Measurements from ENCODE around the gene NUDT12. TPM values are rescaled to one million over a fixed set of nuclear protein-coding genes. Genes with fewer than 3 reads are reported as not detected.

The NUDT12 gene
- total and polyA plus RNA-seq, 4 donors, result 5.7 to 25.4 (median 11.3) TPM

DNA sequence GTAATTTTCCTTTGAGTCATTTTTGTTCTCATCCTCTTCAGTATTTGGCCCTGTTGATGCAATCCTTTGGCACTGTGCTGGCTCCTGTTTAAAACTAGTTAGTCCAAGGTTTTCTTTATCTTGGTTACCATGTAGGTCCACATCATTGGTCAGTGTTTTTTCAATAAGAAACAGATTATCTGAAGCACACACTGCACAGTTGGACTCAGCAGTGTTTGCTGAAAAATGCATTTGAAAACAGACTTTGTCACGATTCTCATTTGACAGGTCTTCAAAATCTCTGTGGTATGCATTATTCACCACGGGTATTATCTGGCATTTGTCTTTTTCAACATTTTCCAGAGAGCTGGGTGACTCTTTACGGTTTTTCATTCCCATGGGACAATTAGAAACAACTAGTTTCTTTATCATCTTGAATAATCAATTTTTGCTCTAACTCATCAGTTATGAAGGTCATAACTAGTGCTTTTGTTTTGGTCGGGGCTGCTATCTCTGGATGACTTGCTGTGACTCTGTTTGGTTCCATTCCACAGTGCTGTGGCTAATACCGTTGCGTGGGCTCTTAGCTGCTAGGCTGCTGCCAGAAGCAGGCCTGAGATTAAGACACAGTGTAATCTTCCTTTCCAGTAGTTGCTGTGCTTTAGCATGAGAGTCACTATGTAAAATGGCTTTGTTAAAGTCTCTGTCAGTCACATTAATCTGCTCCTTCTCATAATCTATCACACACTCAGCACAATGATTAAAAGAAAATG is 36.2 kb downstream of the NUDT12 start:
- H3K27me3 ChIP-seq (ENCODE audit: control insufficient read depth in 3 of 3, insufficient read depth in 3 of 3, low read length in 2 of 3), result no peaks in the 10 kb centered on the region
- TF ChIP-seq, protein P1, sequence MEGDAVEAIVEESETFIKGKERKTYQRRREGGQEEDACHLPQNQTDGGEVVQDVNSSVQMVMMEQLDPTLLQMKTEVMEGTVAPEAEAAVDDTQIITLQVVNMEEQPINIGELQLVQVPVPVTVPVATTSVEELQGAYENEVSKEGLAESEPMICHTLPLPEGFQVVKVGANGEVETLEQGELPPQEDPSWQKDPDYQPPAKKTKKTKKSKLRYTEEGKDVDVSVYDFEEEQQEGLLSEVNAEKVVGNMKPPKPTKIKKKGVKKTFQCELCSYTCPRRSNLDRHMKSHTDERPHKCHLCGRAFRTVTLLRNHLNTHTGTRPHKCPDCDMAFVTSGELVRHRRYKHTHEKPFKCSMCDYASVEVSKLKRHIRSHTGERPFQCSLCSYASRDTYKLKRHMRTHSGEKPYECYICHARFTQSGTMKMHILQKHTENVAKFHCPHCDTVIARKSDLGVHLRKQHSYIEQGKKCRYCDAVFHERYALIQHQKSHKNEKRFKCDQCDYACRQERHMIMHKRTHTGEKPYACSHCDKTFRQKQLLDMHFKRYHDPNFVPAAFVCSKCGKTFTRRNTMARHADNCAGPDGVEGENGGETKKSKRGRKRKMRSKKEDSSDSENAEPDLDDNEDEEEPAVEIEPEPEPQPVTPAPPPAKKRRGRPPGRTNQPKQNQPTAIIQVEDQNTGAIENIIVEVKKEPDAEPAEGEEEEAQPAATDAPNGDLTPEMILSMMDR (IDR thresholded peaks at IDR 0.05; ENCODE audit: control extremely low read depth, extremely low read depth), result no peak
- no peak overlapping the region for H3K9ac ChIP-seq (ENCODE audit: insufficient read depth in 1 of 2, low read length in 2 of 2)
- 75 to 83% methylated on average over 6 of the region's 6 CpGs for WGBS, 2 donors
- H3K4me1 ChIP-seq (ENCODE audit: control insufficient read depth in 5 of 5, insufficient read depth in 5 of 5, low read length in 5 of 5), result peaks cover 0 to 4% (median 0%) of the 10 kb centered on the region in 5 donors
- ATAC-seq (ENCODE audit: insufficient read depth, low FRiP score) (no peak), DNase-seq (no peak)
- H3K9me3 ChIP-seq (ENCODE audit: control insufficient read depth in 4 of 4, insufficient read depth in 3 of 4, low read length in 3 of 4), result no peaks in the 10 kb centered on the region
- no peak overlapping the region for H3K27ac ChIP-seq (ENCODE audit: low read depth in 1 of 2, low read length in 1 of 2)
- no peak overlapping the region for H3K4me3 ChIP-seq
- H3K36me3 ChIP-seq (ENCODE audit: control insufficient read depth in 4 of 4, insufficient read depth in 4 of 4, low read length in 4 of 4), result no peaks in the 10 kb centered on the region

DNA sequence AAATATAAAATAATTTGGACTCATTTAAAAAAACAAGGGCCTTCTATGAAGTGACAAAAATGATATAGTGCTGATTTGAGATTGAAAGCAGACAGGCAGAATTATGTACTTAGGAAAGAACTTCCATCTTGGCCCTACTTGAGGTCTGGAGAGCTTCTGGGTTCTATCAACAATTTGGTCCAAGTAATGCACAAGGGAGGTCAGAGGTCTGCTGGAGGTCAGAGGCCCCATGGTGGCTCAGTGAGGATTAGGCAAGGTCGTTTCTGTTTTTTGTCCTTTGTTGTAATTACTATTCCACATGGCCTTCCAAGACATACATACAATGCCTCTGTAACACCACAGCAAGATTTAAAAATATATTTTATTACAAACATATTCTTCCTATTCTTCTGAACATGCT is 37.2 kb downstream of the NUDT12 start:
- TF ChIP-seq, protein P1 (IDR thresholded peaks at IDR 0.05; ENCODE audit: control extremely low read depth, extremely low read depth), result no peak
- DNase-seq (no peak), ATAC-seq (ENCODE audit: insufficient read depth, low FRiP score) (no peak)
- H3K4me3 ChIP-seq, result no peak overlapping the region
- H3K4me1 ChIP-seq (ENCODE audit: control insufficient read depth in 5 of 5, insufficient read depth in 5 of 5, low read length in 5 of 5), result peaks cover 0 to 4% (median 0%) of the 10 kb centered on the region in 5 donors
- WGBS, 2 donors, result 57 to 61% methylated on average over 1 of the region's 1 CpG
- no peak overlapping the region for H3K27ac ChIP-seq (ENCODE audit: low read depth in 1 of 2, low read length in 1 of 2)
- no peaks in the 10 kb centered on the region for H3K9me3 ChIP-seq (ENCODE audit: control insufficient read depth in 4 of 4, insufficient read depth in 3 of 4, low read length in 3 of 4)
- no peaks in the 10 kb centered on the region for H3K36me3 ChIP-seq (ENCODE audit: control insufficient read depth in 4 of 4, insufficient read depth in 4 of 4, low read length in 4 of 4)
- H3K27me3 ChIP-seq (ENCODE audit: control insufficient read depth in 3 of 3, insufficient read depth in 3 of 3, low read length in 2 of 3), result no peaks in the 10 kb centered on the region
- no peak overlapping the region for H3K9ac ChIP-seq (ENCODE audit: insufficient read depth in 1 of 2, low read length in 2 of 2)

DNA sequence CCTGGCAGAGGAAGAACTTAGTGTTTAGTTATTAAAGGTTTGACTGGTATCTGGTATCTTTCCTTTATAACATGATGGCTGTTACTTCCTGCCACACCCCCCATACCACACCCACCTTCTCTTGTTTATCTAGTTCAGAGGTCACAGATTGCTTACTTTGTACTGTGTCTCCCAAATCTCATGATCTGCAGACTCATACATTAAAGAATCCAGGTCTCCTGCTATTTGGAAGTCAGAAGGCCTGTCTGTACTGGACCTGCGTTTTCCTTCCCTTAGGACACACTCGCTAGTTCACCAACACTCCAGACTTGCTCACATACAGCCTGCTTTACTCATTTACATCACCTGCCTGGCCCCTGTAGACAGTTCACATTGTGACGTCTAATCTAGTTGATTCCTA is 39.3 kb downstream of the NUDT12 start:
- H3K9me3 ChIP-seq (ENCODE audit: control insufficient read depth in 4 of 4, insufficient read depth in 3 of 4, low read length in 3 of 4), result no peaks in the 10 kb centered on the region
- H3K9ac ChIP-seq (ENCODE audit: insufficient read depth in 1 of 2, low read length in 2 of 2), result no peak overlapping the region
- H3K36me3 ChIP-seq (ENCODE audit: control insufficient read depth in 4 of 4, insufficient read depth in 4 of 4, low read length in 4 of 4), result no peaks in the 10 kb centered on the region
- TF ChIP-seq, protein P1 (IDR thresholded peaks at IDR 0.05; ENCODE audit: control extremely low read depth, extremely low read depth), result no peak
- DNase-seq (no peak), ATAC-seq (ENCODE audit: insufficient read depth, low FRiP score) (no peak)
- H3K4me3 ChIP-seq, result no peak overlapping the region
- WGBS, 2 donors, result 88 to 91% methylated on average over 3 of the region's 3 CpGs
- H3K4me1 ChIP-seq (ENCODE audit: control insufficient read depth in 5 of 5, insufficient read depth in 5 of 5, low read length in 5 of 5), result peaks cover 0 to 4% (median 0%) of the 10 kb centered on the region in 5 donors
- no peak overlapping the region for H3K27ac ChIP-seq (ENCODE audit: low read depth in 1 of 2, low read length in 1 of 2)
- no peaks in the 10 kb centered on the region for H3K27me3 ChIP-seq (ENCODE audit: control insufficient read depth in 3 of 3, insufficient read depth in 3 of 3, low read length in 2 of 3)
